AG04449 (cell line): Measurements from ENCODE around the gene OR6S1.
"Not testable (repeated sequence)": the region's sequence is repeated elsewhere in the genome, so short reads cannot be mapped to it uniquely, and the experiment has no call there.

ENCODE experiments used
- CTCF ChIA-PET: fragments of 350-600 bp; formaldehyde crosslinking; extraction: SDS; loops from one replicate; lab custom pipeline; 2021; ENCODE audit warnings: antibody characterized with exemption; lab: Yijun Ruan, JAX
- POLR2A ChIA-PET: fragments of 400-600, 350-600 bp; formaldehyde crosslinking; extraction: SDS; loops from one replicate; lab custom pipeline; 2020; ENCODE audit warnings: antibody characterized with exemption, inconsistent platforms; lab: Yijun Ruan, JAX
- DNase-seq: peaks from one replicate; pipeline ENCODE4 v3.0.0-alpha.2; 2010; ENCODE audit warnings: low read depth, low spot score
- H3K4me3 ChIP-seq: 2 replicates; pipeline ENCODE4 v1.5.1; 2011; ENCODE audit warnings: low read depth, mild to moderate bottlenecking, control low read depth, low read length
- TF ChIP-seq, protein P1 (sequence below): IDR thresholded peaks from one replicate; pipeline ENCODE4 v1.5.1; 2011; ENCODE audit warnings: mild to moderate bottlenecking, moderate library complexity, low read length, control low read depth, inconsistent platforms; ENCODE audit not compliant: insufficient read depth; ENCODE audit errors: missing control alignments

Gene OR6S1

GRCh38 chr14:20602583-20602982, 38.9 kb downstream of the OR6S1 start:
- TF ChIP-seq, protein P1, sequence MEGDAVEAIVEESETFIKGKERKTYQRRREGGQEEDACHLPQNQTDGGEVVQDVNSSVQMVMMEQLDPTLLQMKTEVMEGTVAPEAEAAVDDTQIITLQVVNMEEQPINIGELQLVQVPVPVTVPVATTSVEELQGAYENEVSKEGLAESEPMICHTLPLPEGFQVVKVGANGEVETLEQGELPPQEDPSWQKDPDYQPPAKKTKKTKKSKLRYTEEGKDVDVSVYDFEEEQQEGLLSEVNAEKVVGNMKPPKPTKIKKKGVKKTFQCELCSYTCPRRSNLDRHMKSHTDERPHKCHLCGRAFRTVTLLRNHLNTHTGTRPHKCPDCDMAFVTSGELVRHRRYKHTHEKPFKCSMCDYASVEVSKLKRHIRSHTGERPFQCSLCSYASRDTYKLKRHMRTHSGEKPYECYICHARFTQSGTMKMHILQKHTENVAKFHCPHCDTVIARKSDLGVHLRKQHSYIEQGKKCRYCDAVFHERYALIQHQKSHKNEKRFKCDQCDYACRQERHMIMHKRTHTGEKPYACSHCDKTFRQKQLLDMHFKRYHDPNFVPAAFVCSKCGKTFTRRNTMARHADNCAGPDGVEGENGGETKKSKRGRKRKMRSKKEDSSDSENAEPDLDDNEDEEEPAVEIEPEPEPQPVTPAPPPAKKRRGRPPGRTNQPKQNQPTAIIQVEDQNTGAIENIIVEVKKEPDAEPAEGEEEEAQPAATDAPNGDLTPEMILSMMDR, result no peak
- POLR2A ChIA-PET, result no interaction called here
- no peak overlapping the region for H3K4me3 ChIP-seq
- no peak for DNase-seq
- CTCF ChIA-PET, result interaction anchor here (1.2 to 1.9 kb wide), 2 partner anchors 10 to 275 kb away, joined by 3 to 8 read pairs; no protein-coding TSS in a partner anchor

- no peak overlapping the region for H3K4me3 ChIP-seq
- DNase-seq, result no peak
- ChIA-PET POLR2A (no interaction called here), CTCF (interaction anchor here (1.2 to 2.4 kb wide), 2 partner anchors 11 to 186 kb away, joined by 3 to 9 read pairs; no protein-coding TSS in a partner anchor)
- TF ChIP-seq, protein P1, result no peak
These were observed 40.0 kb downstream of the OR6S1 start for GRCh38 chr14:20601522-20601921.

DNA sequence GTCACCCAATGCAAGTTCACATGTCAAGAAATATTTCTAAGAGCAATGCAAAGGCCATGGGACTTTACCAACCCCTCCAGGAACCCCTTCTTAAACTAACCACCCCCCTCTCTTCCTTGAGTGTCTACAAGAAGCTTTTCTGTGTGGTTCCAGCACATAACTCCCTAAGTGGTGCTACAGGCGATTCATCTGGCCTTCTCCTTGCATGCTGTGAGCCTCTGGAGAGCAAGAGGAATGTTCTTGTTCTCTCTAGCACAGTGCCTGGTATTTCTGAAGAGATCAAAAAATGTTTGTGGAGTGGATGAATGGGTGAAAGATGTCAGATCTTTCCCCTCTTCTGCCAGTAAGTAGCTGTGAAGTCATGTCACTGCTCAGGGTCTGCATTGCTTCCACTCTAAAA, 44.4 kb downstream of the OR6S1 start:
- POLR2A ChIA-PET, result no interaction called here
- no peak overlapping the region for H3K4me3 ChIP-seq
- CTCF ChIA-PET, result interaction anchor here (1.4 to 4.4 kb wide), 4 partner anchors 9 to 66 kb away, joined by 3 to 18 read pairs (median 6); no protein-coding TSS in a partner anchor
- TF ChIP-seq, protein P1, result no peak
- no peak for DNase-seq

DNA sequence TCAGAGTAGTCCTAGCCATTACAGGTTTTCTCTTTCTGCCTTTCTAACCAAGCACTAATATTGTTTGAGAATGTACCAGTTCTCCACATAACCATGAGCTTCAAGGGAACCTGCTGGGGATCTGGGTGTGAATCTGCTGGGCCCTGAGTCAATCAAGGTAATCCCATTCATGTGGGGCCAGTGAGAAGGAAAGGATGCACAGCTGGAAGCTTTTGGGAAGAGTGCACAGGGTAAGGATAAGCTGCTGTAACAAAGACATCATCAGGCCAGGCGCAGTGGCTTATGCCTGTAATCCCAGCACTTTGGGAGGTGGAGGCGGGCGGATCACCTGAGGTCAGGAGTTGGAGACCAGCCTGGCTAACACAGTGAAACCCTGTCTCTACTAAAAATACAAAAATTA, 45.8 kb downstream of the OR6S1 start:
- POLR2A ChIA-PET, H3K4me3 ChIP-seq, DNase-seq, CTCF ChIA-PET: not testable (repeated sequence)

DNA sequence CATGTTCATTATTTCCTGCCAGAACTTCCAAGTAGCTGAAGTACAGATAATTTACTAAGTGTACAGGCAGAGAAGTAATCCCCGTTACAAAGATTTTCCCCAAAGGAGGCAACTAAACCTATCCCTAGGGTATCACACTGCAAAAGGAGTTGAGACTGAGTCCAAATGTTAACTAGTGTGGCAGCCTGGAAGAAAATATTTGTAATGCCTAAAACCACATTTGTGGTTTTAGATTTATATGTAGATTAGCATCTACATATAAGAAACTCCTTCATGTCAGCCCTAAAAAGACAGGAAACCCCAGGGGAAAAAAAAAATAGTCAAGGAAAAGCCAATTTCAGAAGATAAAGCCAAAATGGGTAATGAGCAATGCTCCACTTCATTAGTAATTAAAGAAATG, 48.9 kb downstream of the OR6S1 start:
- no peak for DNase-seq
- H3K4me3 ChIP-seq, result no peak overlapping the region
- ChIA-PET POLR2A (no interaction called here), CTCF (interaction anchor here (0.8 kb wide), 1 partner anchor 62 kb away, joined by 3 read pairs; no protein-coding TSS in a partner anchor)
- TF ChIP-seq, protein P1, result no peak

- TF ChIP-seq, protein P1, result no peak
- H3K4me3 ChIP-seq, result no peak within 1 kb of the TSS
- no peak for DNase-seq
- POLR2A ChIA-PET, result no interaction called here
- CTCF ChIA-PET, result no interaction called here
These were observed 50.3 kb downstream of the OR6S1 start, which contains the start of gene RNASE12 for GRCh38 chr14:20591235-20591634. TSS of gene RNASE12 (minus strand) at chr14:20591376. CDS start at chr14:20590723, 653 bp downstream.
